ENCODE measurements around the gene WNT9B.

Gene WNT9B

GRCh38 chr17:46885415-46886309 is 34.3 kb downstream of the WNT9B start:
- DNase-seq, result no peak

DNA sequence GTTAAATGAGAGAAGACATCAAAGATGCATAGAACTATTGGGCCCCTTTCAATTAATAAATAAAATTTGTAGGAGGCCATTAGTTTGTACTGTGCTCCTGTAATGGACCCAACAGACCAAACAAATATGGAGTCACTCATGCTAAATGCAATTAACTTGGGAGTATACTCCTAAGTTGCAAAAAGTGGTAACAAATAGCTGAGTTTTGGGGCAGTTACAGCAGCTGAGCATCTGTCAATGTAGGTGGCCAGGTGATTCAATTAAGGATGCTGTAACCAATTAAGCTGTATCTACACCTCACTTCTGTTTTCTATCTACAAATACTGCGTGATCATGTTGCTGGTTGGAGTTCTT is 34.9 kb downstream of the WNT9B start:
- DNase-seq, result no peak

DNA sequence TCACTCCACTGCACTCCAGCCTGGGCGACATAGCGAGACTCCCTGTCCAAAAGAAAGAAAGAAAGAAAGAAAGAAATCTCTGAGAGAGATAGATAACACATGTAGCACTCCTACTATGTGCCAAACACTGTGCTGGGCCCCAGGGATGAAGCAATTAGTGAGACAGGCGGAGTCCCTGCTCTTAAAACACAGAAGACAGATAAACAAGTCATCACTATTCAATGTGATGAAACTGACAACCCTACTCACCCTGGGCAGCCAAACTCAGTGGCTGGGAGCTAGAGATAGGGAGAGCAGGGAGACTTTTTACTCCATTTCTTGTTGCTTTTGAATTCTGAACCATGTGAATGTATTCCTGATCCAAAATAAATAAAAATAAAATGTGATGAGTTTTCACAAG is 36.3 kb downstream of the WNT9B start:
- no peak for DNase-seq

DNA sequence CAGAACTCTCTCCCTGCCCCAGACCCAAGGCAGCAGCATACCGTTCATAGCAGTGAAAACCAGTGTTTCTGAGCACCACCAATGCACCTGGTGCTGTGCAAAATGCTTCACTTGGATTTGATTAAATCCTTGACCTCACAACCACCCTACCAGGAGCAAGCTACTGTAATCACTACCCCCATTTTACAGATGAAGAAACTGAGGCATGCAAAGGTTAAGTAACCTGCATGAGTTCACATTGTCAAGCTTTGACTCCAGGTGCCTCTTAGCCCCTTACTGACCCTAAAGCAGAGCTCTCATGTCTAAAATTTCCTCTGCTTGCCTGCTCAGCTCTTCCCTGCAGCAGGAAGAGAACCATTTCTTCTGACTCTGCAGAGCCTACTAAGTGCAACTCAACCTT is 37.3 kb downstream of the WNT9B start:
- no peak for DNase-seq

DNA sequence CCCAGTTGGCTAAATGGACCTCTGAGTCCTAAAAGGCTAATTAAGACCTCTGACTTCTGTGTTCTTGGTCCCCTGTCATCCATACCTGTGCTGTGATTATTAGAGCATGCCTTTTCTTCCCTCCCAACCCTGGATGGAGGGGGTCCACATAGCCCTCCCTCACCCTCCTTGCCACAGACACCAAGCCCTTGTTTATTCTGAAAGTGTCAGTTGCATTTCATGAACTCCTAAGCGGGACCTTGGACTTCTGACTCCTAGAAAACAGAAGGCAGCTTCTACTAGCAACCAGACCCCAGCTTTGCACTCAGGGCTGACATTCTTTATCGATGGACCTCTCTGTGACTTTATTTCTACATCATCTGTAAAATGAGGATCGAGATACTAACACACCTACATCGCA is 38.1 kb downstream of the WNT9B start:
- no peak for DNase-seq

- no peak for DNase-seq
Observed at GRCh38 chr17:46889992-46890564, 38.7 kb downstream of the WNT9B start.

DNA sequence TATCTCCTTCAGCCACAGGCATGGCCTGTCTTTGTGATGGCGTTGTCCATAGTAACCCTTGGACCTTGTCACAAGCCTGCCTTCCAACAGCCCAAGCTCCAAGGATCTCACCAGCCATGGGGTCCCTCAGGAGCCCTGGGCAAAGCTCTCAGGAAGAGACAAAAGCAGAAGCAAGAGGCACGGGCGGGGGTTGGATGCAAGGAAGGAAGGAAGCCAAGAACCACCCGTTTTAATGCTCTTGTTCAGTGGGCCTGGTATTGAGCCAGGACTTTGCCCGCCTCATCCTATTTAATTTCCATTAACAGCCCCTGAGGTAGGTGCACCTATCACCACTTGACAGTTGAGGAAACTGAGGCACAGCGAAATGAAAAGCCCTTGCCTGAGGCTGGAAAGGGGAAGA is 39.3 kb downstream of the WNT9B start:
- no peak for DNase-seq

DNA sequence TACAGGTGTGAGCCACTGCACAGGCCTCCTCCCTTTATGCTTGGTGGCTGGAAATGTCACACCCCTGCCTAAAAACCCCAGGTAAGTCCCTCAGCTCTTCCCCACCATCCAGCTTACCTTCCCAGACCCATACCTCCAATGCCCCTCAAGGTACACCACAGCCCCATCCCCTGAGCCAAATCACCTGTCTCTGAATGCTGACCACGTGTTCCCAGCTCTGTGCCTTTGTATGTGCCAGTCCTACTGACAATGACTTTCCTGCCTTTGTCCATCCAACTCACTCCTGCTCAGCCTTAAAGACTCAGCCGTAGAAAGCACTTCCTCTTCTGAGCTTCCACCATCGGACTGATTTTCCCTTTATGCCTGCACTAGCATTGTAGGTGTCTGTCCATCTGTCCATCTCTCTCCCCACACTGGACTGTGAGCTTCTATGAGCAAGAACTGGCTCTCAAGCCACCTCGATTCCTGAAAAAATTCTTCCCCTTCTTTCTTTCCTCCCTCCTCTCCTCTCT is 40.9 kb downstream of the WNT9B start:
- DNase-seq, result no peak

GRCh38 chr17:46894024-46894423 is 42.6 kb downstream of the WNT9B start:
- DNase-seq, result no peak

DNA sequence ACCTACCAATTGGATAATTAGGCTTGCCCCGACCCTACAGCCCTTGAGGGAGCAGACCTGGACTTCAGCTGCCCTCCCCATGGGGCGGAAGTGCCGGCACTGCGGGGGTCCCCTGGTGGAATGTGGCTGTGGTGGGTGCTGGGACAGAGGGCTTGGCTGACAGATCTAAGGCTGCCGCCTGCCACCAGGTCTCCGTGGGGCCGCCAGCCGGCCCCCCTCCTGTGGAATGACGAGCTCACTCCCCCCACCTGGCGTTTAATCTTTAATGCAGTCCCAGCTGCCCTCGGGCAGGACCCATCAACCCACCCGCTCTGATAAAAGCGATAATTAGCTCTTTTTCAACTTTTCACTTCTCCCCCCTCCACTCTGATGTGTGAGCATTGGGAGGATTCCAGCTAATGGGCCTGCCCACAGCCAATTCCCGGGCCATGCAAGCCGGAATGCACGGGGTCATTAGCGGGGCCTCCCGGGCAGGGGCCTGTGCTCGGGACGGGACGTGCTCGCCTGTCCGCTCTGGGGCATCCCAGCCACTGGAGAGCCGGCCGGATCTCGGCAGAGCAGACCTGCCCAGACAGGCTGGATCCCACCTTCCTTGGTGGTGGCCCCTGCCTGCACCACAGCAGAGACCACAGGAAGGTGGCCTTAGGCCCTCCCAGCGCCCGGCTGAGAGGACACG is 43.2 kb downstream of the WNT9B start:
- DNase-seq, result no peak

DNA sequence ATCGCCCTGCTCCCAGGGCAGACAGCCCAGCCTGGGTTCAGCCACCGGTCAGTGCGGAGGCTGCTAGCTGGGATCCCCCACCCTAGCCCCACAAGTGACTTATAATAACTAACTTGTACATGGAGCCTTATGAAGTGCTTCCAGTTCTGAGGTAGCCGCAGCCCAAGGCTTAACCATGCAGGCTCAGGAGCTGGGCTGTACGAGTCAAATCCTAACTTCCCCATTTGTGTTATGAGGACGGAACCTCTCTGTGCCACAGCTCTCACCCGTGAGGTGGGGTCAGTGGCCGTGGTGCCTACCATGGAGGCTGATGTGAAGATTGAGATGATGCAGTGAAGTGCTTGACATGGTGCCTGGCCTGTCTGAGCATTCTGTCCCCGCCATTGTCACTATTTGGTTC is 43.8 kb downstream of the WNT9B start:
- peak in 1 of 2 donors; percentile 13 for DNase-seq

DNA sequence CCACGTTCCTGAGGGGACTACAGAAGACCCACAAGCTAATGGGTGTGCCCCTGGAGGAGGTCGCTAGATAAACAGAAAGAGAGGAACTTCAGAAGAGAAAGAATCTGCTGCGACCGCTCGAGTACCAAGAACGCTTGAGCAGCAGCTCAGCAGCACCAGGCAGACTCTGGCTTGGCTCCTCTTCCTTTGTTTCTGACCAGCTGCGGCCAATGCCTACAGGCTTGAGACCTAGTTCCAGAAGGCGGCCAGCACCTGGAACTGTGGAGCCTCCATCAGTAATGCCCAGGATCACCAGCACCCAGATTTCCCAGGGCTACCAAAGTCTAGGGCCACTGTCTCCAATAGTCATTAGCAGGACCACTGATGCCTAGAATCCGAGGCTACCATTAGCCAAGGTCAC is 45.6 kb downstream of the WNT9B start:
- no peak for DNase-seq

GRCh38 chr17:46898364-46898763 is 47.0 kb downstream of the WNT9B start:
- DNase-seq, result no peak

DNA sequence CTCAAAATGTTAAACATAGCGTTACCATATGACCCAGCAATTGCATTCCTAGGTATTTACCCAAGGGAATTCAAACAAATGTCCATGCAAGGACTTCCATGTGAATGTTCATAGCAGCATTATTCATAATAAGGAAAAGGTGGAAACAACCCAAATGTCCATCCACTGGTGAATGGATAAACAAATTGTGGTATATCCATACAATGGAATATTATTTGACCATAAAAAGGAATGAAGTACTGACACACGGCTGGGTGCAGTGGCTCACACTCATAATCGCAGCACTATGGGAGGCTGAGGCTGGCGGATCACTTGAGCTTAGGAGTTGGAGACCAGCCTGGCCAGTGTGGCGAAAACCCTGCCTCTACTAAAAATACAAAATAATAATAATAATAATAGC is 47.5 kb downstream of the WNT9B start:
- no peak for DNase-seq

DNA sequence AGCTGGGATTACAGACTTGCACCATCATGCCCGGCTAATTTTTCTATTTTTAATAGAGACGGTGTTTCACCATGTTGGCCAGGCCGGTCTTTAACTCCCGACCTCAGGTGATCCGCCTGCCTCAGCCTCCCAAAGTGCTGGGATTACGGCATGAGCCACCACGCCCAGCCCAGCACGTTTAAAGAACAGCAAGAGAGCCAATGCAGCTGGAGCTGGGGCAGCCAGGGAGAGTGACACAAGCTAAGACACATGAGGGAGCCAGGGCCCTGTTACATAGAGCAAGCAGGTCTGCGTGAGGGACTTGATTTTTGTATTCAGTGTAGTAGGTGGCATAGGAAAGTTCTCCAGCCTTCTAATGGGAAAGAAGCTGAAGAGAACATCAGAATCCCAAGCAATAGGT is 49.9 kb downstream of the WNT9B start:
- no peak for DNase-seq

GRCh38 chr17:46903762-46904672 is 52.6 kb downstream of the WNT9B start:
- no peak for DNase-seq

GRCh38 chr17:46908068-46908737 is 56.8 kb downstream of the WNT9B start:
- no peak for DNase-seq

- DNase-seq, result no peak
Observed at GRCh38 chr17:46910179-46910927, 59.0 kb downstream of the WNT9B start.

GRCh38 chr17:46911311-46911710 is 59.9 kb downstream of the WNT9B start:
- no peak for DNase-seq

- DNase-seq, result no peak
Observed at GRCh38 chr17:46915596-46915995, 64.2 kb downstream of the WNT9B start.

DNA sequence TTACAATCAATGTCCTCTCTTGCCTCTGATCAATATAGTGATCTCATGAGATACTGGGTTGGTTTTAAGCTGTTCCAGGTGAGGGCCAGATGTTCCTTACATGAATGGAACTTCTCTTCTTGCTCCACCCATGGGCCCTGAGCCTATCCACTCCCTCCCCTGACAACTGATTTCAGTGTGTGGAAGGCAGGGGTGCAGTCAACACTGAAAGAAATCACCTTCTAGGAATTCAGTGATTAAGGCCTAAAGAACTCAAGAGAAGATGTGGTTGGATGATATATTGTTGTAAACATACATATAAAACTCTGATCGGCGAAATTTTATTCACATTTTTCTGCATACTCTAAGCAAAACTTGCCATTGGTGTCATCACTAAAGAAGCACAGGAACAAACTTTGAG is 64.8 kb downstream of the WNT9B start:
- no peak for DNase-seq

DNA sequence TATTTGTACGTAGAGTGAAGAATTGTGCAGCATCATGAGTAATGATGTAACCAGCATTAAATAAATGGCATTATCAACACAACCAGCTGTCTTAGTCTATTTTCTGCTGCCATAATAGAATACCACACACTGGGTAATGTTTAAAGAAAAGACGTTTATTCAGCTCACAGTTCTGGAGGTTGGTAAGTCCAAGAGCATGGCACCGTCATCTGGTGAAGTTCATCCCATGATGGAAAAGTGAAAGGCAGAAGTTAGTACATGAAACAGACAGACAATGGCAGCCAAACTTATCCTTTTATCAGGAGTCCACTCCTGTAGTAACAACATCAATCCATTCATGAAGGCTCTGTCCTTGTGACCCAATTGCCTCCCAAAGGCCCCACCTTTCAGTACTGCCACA is 65.2 kb downstream of the WNT9B start:
- DNase-seq, result no peak

All from inflammatory macrophage treated with lipopolysaccharide for 1 hour (primary cell).